NCI-H748 treated with DMSO at 0.1 percent for 48 hours (cell line): ENCODE measurements around the gene TRIM47.
"Not testable (repeated sequence)": the region's sequence is repeated elsewhere in the genome, so short reads cannot be mapped to it uniquely, and the experiment has no call there.

Source experiments
- DNase-seq: peaks from one replicate; lab custom pipeline; 2025; lab: John Stamatoyannopoulos, UW

The TRIM47 gene

DNA sequence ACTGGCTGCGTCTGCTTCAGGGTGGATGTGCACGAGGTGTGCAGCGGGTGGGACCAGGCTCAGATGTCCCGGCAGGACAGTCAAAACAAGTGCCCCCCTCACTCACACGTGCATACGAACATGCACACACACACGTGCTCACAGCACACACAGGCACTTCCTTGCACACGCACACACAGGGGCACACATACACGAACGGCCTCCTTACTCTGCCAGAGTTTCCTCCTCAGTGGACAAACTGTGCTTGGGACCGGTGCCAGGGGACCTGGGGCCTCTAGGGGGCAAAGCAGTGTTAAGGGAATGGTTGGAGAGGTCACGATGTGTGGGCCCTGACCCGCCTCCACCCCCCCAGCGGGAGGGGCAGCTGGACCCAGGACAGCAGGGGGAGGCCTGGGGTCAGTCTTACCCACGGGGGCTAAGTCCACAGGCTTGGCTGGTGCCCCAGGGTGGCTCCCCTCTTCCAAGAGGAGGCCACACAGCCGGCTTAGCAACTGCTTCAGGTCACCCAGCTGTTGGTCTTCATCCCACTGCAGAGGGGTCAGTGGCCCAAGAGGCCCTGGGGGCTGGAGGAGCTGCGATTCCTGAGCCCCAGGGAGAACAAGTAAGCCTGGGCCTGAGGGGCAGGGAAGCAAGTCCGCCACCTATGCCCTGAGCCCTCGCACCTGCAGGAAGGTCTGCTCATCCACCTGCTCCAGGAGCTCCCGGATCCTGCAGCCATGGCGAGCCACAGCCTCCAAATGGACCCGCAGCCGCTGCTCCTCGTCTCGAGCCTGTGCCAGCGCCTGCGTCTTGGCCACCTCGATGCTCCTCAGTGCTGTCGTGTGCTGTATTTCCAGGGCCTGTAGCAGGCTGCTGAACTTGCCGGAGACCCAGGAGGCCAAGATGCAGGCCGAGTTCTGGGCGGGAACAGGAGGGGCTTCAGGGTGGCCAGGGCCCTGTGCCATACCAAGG, 13.5 kb upstream of the TRIM47 start:
- no peak for DNase-seq

DNA sequence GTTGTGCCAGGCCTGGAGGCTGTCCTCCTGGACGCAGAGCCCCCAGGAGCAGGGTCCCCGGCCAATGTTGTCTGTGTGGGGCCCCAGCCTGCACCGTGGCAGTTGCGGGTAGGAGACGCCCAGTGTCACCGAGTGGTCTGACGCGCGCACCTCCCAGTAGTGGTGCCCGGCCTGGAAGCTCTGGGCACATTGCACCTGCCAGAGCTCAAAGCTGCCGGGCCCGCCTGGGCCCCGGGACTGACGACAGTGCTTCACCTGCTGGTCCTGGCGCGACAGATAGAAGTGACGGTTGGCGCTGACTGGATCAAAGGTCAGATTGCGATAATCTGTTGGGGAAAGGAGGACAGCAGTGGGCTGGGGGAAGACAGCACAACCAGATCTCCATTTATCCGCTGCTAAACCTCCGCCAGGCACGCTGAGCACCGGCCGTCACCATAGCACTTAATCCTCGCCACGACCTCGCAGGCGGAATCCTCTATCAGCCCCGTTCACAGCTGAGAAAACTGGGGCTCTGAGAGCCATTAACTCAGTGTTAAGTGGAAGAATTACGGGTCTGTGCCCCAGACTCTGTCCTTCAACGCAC, 12.7 kb upstream of the TRIM47 start:
- no peak for DNase-seq

DNA sequence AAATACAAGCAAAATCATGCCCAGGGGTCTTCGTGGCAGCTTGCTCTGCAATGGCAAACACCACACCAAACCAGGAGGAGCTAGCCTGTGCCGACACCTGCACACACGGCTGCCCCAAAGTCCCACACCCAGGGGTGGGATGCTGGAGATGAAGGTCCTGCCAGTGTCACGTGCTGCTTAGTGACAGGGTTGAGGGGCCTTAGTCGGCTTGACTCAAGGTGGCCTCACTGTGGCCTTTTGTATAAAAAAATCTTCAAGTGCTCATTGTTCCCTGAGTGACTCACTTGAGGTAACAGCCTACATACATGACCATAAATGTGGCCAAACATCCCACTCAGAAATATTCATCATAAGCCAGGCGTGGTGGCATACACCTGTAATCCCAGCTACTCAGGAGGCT, 11.1 kb upstream of the TRIM47 start:
- no peak for DNase-seq

DNA sequence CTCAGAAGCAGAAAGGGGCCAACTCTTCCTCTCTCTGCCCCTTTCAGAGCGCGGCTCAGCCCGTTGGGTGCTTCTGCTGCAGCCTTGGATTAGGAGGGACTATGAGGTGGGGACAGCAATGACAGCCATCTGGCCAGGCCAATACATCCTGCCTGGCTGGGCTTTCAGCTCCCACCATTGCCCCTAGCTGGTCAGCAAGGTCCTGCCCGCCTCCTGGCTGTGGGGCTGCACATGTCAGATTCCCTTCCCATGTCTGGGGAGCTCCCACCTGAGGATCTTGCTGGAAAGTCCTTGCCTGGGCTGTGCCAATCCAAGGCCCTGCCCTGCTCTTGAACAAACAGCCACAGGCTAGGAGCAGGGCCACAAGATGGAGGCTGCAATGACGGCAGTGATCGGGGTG, 10.1 kb upstream of the TRIM47 start:
- no peak for DNase-seq

DNA sequence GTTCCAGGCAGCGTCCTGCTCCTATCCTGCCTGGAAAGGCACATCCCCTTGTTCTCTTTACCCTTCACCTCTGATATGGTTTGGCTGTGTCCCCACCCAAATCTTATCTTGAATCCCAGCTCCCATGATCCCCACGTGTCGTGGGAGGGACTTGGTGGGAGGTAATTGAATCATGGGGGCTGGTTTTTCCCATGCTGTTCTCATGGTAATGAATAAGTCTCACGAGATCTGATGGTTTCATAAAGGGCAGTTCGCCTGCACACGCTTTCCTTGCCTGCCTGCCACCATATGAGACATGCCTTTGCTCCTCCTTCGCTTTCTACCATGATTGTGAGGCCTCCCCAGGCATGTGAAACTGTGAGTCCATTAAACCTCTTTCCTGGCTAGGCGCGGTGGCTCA, 7.5 kb upstream of the TRIM47 start:
- DNase-seq = not testable (repeated sequence)

DNA sequence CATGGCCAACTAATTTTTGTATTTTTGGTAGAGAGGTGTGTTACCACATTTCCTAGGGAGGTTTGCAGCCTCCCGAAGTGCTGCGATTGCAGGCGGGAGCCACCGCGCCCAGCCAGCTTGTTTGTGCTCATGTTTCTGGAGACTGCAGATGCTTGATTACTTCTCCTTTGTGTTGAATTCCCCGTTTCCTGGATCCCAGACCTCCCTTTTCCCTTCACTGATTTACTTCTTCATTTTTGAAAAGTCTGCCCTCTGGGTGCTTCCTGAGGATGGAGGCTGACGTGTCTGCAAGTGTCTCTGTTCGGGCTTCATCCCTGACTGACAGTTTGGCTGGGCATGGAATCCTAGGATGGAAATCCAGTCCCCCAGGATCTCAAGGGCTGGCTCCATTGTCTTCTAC, 7.0 kb upstream of the TRIM47 start:
- DNase-seq = no peak

DNA sequence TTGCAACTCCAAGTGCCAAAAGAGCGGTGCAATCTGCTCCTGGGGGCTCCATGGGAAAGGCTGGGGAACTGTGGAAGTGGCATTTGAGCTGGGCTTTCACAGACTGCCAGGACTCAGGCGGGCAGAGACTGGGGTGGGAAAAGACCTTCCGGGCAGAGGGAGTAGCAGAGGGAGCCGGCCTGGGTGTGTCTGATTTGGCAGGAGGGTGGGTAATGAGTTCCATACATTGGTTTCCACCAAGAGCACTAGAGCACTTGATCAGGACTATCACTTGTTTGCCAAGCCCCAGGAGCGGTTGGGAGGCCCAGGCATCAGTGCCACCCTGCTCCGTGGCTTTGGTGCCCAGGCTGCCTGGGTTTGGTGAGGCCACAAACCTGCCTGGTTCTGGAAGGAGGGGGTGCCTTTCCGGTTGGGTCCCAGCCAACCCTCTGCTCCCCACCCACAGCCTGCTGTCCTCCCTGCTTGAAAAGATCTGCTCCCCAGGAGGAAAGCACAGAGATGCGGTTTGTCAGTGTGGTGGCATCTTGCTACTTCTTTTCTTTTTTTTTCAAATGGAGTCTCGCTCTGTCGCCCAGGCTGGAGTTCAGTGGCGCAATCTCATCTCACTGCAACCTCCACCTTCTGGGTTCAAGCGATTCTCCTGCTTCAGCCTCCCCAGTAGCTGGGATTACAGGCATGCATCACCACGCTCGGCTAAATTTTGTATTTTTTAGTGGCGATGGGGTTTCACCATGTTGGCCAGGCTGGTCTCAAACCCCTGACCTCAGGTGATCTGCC, 3.5 kb upstream of the TRIM47 start:
- DNase-seq = no peak

DNA sequence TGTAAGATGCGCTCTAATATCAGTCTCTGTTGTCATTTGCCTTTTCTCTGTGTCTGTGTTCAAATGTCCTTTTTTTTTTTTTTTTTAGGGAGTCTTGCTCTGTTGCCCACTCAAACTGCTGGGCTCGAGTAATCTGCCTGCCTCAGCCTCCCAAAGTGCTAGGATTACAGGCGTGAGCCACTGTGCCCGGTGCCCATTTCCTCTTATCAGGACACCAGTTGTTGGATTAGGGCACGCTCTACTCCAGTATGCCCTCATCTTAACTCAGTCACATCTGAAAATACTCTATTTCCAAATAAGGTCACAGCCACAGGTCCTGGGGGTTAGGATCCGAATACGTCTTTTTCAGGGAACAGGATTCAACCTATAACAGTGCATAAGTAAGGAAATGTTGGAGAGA, 1.9 kb upstream of the TRIM47 start:
- DNase-seq = no peak

DNA sequence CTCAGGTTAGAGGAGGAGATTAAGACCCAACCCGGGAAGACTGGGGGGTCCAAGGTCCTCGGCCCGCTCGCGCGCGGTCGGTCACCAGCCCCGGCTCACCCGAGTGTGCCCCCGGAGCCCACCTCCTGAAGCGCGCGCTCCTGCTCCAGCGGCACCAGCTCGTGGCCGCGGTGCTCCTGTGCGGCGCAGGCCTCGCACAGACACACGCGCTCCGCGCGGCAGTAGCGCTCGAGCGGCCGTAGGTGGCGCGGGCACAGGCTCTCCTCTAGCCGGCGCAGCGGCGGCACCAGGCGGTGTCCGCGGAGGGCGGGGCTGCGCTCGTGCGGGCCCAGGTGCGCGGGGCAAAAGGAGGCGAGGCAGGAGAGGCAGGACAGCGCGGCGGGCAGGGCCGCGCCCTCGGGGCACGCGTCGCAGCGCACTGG, 618 bp downstream of the TRIM47 start:
- DNase-seq = no peak

DNA sequence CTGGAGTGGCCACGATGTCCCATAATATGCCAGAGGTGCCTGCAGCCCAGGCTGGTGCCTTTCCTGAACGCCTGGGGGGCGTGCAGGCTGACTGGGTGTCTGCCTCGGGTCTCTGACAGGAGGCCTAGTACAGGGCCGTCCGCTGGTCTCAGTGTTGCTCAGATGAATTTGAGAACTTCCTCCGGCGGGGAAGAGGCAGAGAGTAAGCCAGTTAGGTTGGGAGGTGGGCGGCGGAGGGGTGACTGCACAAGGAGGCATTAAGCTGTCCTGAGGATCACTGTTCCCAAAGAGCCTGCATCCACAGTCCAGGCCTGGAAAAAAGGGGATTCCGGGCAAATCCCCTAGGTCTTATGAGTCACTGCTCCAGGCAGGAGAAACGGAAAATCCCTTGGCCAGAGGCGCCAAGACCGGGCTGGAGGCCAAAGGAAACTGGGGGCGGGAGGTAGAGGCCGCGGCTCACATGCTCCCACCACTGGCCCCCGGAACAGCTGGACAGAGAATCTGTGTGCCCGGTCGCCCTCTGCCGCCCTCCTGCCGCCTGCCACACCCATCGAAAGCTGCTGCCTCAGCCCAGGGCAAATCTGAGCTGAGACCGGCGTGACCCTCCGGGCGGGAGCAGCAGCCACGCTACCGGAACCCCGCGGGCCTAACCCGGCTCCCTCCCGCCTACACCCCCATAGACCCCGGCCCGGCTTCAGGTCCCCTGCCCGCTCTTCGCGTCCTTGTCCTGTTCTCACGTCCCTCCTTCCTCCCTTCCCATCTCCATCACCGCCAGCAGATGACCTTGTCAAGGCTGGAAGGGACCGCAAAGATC, 1.2 kb downstream of the TRIM47 start:
- no peak for DNase-seq

DNA sequence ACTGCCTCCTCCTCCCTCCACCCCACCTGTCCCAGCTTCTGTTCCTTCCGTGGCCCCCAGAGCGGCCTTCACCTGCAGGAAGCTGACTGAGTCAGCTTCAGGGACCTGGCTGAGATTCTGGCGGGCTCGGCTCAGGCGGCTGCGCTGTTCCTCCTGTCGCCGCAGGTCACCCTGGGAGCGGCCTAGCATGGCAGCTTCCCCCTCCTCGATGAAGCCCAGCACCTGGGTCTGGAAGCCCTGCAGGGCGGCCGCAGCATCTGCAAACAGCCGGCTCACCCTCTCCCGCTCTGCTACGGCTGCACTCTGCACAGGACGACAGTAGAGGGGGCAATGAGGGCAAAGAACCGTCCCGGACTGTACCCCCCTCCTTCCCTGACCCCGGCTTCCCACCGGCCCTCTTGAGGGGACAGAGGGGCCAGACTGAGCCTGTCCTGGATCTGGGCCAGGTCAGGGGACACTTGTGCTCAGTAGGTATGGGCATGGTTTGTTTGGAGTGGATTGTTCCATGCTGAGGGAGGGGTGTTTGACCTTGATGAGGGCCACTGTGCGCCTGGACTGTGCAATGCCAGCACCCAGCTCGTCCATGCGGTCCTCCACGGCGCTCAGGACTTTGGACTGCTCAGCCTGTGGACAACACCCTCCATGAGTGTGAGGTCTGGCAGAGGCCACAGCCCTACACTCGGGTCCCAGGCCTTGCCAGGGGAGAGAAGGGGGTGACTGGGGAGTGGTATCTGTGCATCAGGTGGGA, 2.0 kb downstream of the TRIM47 start:
- DNase-seq = no peak

DNA sequence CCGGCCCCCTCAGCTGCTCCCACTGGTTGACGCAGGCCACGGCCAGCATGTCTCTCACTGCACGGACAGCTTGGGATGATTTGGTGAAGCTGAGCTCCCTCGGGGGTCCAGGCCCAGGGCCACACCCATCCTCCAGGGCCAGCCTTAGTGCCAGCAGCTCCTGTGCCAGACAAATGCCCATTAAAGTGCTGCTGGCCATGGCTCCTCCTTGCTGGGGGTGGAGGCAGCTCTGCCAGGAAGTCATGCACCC, 2.5 kb downstream of the TRIM47 start:
- no peak for DNase-seq

DNA sequence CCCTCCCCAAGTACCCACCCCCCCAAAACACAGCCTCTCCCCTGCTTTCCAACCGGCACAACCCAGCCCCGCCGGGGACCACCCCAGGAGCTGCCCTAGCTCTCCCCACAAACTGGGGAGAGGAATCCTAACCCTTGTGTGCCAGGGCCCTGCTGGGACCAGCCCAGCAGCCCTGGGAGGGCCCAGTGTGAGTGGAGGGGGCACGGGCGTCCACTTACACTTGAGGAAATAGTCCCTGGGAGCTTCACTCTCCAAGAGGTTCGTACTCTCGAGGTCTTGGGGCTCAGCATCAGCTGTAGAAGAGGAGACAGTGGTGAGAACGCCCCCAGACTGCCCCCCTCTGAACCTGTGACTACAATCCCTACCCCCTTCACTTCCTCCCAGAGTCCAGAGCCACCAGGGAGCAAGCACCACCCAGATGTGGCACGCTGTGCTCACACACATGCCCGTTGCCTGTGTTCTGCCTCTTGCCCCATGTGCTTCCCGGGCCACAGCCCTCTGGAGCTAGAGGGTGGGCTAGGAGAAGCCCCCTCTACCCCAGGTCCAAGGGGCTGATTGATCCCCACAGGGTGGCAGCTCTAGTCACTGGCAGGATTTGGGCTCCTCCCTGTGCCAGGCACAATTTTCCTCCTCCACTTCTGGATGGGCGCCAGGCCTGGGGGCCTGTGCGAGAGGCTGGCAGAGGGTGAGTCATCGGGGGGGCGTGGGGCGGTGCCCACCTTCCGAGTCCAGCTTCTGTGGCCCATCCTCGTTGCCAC, 3.0 kb downstream of the TRIM47 start:
- DNase-seq = no peak

DNA sequence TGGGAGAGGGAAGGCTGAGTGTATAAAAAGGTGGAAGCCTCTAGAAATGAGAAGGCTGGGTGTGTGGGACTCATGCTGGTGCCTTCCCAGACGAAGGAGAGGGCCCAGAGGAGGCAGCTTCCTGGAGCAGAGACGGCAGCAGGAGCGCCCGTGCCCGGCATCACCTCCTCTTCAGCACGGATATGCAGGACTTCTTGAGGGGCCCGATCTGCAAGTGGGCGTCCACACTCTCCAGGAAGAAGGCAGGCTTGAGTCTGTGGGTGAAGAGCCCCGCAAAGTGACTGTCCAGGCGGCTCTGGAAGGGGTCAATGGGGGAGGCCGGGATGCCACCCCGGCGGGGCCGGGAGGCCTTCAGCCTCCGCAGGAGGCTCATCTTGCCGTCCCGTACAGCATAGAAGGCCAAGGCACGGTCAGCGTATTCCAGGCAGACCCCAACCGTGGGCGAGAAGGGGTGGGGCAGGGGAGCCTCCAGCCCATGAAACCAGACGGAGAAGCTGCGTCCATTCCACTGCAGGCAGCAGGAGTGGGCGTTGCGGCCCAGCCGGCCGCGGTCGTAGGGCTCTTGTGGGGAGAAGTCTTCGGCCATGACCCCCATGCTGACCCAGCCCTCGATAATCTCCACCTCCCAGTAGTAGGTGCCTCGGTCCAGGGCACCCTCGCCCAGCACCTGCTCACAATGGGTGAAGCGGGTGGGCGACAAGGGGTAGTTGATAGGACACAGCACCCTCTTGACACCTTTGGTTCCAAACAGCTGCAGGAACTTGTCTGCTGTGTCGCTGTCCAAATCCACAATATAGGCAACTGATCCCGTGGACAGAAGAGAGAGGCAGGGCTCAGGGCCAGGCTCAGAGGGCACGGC, 3.8 kb downstream of the TRIM47 start:
- DNase-seq = no peak

DNA sequence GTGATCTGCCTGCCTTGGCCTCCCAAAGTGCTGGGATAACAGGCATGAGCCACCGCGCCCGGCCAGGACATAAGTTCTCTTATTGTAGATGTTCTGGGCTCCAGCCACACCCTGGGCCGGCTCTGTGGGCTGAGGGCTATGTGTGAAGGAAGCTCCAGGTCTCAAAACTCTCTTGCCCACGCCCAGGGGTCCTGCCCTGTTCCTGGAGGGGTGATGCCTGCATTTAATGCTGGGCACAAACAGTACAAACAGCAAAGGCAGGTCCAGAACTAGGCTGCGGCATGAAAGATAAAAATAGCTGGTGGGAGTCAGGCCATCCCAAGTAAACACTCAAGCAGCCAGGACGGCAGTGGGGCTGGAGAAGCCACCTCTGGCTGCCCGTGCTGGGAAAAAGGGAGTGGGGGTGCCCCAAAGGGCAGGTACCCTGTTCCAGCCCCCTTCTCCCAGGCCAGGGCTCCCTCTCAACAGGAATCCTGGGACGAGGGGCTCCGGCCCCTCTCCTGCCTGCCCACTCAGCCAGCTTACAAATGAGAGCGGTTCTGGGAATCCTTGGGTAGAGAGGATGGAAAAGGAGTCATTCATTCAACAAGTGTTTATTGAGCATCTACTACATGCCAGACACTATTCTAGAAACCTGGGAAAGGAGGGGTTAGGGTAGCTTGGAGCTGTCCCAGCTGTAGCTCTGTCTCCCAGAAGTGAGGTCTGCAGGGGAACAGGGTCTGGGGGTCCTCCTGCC, 4.6 kb downstream of the TRIM47 start:
- DNase-seq = no peak

DNA sequence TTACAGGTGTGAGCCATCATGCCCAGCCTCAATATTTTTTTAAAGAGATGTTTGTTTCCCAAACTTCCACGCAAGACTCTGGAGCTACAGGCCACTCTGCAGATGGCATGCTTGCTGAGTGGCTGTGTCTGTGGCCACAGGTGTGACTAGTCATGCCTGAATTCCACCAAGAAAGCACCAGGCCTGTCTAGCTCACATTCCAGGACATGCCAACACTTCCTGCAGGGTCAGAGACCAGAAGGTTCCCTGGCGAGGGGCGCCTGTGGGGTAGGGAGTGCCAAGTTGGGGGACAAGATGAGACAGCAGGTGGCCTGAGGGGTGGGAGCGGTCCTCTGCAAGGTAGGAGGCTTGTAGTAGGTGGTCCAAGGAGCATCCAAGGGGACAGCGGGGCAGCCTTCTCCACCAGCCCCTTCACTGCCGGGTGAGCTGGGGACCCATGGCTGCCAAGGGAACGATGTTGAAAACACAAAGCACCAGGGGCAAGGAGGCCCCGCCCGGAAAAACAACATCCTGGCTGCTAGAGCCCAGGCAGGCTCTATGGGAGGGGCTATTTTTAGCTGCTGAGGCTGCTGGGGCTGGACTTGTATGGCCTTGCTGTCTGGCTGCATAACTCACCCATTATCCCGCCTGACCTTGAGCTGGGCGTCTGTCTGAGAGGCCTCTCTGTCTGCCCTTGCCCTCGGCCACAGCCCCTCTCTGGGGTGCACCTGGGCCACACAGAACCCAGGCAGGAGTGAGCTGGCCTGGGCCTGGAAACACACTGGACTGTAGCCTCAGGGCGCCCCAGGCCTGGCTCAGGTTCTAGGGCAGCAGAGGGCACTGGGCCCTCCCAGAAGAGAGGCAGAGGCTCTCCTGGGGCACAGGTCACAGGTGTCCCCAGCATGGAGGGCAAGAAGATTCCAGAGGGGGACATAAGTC, 5.7 kb downstream of the TRIM47 start:
- no peak for DNase-seq

DNA sequence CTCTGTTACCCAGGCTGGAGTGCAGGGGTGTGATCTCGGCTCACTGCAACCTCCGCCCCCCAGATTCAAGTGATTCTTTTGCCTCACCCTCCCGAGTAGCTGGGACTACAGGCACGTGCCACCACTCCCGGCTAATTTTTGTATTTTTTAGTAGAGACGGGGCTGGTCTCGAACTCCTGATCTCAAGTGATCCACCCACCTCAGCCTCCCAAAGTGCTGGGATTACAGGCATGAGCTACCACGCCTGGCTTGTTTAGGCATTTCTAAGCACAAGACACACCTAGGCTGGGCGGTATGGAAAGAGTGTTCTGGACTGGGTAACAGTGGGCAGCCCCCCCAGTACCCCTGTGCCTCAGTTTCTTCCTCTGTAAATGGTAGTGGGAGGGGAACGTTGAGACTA, 8.2 kb downstream of the TRIM47 start:
- not testable (repeated sequence) for DNase-seq
